LoVo (cell line): ENCODE data around the gene SUPT3H.

Experiments used
- DNase-seq: peaks from one replicate; pipeline ENCODE4 v3.0.0-alpha.2; 2016; ENCODE audit warnings: low spot score

SUPT3H gene

GRCh38 chr6:45377554-45378333 is at the start of gene SUPT3H:
SUPT3H (minus strand) TSS chr6:45377934.
- DNase-seq = peak; percentile 95

DNA sequence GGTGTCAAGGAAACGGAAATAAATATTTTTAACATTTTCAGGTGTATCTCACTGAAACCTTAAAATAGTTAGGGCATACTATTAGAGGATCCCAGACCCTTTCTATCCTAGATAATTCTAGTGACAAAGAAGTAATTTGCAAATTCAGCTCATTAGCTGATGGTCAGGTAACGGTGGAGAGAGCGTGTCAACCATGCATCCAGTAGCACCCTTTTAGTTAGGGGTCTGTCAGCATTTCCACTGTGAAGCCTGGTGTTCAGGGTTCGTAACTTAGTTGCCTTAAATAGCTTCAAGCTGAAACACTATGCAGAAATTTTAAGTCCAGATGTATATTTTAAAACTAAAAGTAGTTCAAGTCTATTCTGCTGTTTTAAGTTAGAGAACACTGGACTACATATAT is 48.5 kb upstream of the SUPT3H start:
- no peak for DNase-seq

GRCh38 chr6:45424451-45424861 is 46.7 kb upstream of the SUPT3H start:
- DNase-seq = no peak

- no peak for DNase-seq
Observed at GRCh38 chr6:45423824-45424450, 46.2 kb upstream of the SUPT3H start.

DNA sequence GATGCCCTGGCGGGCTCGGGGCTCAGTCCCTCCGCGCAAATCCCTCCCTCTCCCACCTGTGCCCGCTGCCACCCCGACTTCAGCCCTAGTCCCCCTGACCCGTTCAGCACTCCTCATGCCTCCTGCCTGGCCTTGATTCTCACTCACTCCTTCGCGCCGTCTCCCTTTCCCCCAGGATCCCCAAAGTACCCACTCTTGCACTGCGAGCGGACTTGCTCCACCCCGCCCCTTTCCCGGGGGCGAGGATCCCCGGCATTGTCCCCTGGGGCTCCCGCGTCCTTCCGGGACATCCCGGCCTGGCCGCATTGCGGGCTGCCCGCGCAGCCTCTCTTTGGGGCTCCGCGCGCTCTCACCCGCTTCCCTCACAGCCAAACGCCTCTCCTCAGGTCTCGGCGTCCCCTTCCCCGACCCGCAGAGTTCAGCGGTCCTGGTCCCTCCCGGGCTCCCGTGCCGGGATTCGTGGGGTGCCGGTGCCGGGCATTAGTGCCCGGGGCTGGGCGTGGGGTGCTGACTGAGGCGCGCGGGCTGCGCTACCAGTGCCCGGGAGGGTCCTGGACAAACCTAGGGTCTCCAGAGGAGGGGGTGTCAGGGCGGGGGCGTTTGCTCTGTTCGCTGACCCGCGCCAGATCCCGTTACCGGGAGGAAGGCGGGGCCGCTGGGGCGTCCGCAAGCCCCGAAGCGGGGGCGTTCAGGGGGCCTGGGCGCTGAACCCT is 45.5 kb upstream of the SUPT3H start:
- no peak for DNase-seq

- no peak for DNase-seq
Observed at GRCh38 chr6:45422503-45423110, 44.9 kb upstream of the SUPT3H start.

DNA sequence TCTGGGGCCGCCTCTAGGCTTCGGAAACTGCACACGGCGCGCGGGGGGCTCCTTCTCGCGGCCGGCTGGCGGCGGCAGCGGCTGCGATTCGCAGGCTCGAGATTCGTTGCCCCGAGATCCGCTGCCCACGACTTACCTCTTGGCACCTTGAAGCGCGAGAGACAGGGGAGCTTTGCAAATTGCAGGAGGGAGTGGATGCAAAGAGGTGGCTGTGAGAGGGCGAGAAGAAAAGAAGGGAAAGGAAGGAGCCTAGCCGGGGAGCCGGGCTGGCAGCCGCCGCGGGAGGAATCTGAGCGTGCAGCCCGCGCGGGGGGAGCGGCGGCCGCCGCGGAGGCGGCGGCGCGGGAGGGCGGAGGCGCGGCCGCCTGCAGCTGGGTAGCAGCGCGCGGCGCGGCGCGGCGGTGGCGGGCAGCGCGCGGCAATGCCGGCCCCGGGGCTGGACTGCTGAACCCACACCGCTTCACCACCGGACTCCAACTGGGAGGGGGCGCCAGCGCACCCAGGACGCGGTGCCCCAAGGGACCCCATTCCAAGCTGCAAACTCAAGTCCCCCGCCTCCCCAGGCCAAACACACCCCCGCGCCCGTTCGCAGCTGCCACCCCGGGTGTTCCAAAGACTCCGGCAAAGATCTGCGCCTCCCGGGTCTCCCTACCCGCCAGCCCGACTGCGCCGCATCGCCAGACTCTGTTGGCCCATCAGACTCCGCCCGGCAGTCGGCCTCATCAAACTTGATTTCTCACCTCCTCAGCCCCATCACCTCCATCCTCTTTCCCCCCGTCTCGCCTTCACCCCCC is 44.2 kb upstream of the SUPT3H start:
- peak; percentile 73 for DNase-seq

DNA sequence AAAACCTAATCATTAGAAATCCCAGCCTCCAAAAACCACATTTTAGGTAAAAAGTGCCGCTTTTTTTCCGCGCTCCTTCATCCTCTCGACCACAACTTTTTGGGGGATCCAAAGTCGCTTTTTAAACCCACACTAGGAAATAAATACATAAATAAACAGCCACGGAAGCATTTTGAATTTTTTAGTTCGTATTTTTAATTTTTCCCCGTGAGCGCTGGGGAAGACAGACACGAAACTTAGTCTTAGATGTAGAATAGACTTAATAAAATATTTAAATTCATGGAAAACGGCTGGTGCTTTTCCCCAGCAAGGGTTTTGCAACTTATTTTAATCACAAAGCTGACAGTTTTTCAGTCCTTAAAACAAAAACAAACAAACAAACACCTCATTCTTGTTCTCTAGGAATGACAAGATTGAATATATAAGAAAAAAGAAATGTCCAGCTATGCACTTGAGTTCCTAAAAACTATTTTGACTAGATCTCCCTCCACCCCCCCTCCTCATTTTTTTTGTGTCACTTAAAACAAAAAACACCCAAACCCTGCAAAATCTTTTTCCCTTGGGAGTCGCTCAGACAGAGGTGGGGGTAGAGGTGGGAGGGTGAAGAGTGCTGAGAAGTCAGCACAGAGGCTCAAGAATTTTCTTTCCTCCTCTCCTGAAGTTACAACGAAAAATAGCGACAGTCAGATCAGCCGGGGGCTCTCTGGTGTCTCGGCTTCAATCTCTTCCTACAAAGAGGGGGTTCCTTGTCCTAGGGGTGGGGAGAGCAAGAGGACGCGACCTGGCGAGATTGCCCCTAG is 43.4 kb upstream of the SUPT3H start:
- no peak for DNase-seq

DNA sequence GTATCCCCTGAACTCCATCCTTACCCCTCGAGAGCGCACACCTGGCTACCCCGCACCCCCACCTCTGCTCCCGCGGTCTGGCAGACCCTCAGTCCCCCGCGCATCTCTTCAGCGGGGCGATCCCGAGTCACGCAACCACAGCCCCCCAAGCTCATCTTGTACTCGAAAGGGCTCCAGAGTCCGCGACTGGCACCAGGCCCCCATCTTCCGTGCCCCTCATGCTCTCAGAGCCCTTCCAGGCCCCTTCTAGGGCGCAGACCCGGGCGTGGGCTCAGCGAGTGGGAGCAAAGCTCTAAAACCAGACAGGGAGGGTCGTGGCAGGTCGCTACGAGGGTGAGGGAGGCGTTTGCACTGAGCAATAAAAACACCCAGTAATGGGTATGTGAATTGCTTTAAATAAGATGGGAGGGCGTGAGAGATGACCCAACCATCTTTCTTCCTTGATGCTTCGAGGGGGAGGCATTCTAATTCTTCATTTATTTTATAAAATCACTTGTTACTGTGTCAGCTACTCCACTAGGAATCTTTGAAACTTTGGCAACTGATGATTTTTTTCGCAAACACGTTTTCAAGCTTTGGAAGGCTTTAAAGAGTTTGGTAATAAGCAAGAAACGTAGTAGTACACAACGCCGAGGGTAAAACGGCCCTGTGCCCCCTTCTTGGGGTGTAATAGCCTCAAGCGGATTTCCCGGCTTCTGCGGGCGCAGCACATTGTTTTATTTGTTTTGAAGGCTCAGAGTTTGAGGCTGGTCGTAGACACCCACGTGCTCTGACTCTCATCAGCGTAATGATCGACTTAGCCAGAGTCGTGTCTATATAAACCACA is 42.6 kb upstream of the SUPT3H start:
- no peak for DNase-seq

GRCh38 chr6:45419571-45420082 is 41.9 kb upstream of the SUPT3H start:
- peak; percentile 73 for DNase-seq

- DNase-seq = no peak
Observed at GRCh38 chr6:45417436-45417835, 39.7 kb upstream of the SUPT3H start.

GRCh38 chr6:45416700-45417099 is 39.0 kb upstream of the SUPT3H start:
- DNase-seq = no peak

GRCh38 chr6:45415788-45416518 is 38.2 kb upstream of the SUPT3H start:
- no peak for DNase-seq

DNA sequence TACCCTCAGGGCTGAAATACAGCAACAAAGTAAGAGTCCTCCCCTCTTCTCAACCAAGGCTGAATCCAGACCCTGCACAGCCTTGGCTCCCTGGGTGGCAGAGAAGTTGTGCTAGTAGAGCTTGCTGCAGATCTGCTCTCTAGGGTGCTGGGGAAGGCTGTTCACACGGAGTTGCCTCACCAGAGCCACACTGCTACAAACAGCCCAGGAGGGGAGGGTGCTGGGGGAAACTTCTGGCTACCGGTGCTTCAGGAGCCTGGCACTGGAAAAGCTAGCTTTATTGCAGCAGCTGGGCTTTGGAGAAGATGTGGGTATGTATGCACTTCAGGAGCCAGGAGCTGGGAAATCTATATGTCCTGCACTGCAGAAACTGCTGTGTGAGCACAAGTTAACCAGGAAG is 37.6 kb upstream of the SUPT3H start:
- DNase-seq = no peak

DNA sequence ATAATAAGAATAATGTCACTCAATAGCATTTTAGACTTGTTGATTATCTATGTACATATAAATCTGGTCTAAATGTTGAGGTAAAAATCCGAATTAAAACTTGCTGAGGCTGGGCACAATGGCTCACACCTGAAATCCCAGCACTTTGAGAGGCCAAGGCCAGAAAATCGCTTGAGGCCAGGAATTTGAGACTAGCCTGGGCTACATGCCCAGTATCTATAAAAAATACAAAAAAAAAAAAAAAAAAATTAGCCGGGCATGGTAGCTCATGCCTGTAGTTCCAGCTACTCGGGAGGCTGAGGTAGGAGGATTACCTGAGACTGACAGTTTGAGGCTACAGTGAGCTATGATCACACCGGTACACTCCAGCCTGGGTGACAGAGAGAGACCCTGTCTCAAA is 34.2 kb upstream of the SUPT3H start:
- no peak for DNase-seq

GRCh38 chr6:45400021-45400420 is 22.3 kb upstream of the SUPT3H start:
- no peak for DNase-seq

DNA sequence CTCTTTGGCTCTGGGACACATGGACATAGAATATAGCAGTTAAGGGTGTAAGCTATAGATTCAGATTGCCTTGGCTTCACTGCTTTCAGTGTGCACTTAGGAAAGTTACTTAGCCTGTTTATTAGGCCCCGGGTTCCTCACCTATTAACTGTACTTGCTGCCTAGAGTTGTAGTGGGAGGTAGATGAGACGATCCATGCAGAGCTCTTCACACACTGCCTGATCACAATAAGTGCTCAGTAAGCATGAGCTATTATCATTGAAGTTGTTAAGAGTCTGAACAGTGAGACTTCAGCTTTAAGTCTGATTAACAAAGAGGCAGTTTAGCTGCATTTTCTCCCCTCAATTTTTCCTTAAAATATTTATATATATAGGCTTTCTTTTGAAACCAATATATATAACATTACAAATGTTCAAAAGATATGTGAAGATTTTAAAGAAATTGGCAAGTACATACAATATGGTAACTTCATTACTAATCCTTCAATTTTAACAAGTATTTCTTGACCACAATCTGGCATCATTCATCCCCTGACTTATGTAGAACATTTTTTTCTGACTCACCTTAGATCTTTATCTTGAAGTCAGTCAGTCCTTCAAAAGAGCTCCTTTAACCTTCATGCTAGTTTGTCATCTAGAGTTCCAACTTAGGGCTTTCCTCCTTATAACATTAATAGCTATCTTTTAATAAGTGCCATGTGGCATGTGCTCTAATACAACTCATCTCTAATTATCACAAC is 20.5 kb upstream of the SUPT3H start:
- peak; percentile 46 for DNase-seq

DNA sequence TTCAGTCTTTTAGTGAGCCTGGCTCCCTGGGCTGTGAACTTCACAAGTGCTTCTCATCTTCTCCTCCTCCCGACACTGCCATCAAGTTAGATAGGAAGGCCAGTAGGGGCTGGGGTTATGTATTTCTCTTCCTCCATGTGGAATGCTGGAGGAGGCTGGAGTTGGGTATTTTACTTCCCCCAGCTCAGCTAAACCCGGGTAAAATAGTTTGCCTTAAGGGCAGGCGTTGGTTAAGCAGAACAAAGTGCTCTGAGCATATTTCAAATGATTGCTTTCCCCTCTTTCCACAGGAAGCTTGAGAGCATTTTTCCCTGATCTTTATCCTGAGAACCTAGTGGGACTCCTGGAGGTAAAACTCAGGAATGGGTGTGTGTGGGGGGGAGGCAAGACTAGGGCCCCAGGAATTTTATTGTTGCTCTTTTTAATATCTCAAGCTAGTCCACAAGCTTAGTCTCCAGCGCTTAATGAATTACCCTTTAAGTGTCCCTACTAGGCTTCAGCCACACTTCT is 16.9 kb upstream of the SUPT3H start:
- DNase-seq = no peak
